Psoas muscle (tissue), 8 donors: ENCODE results near the gene OR6B1. TPM values are rescaled to one million over a fixed set of nuclear protein-coding genes. Genes with fewer than 3 reads are reported as not detected.

Experiments
- ATAC-seq, 4 donors: fragments of 200-7000 bp; cut with Tn5 transposase; one replicate each; pipeline ENCODE4 v1.9.1; 2020; ENCODE audit warnings: moderate library complexity in 3 of 4, mild to moderate bottlenecking in 2 of 4
- DNase-seq, 2 donors: peaks; one replicate each; pipeline ENCODE4 v3.0.0-alpha.2; 2020
- H3K27ac ChIP-seq: fragments of 200-600 bp; one replicate; pipeline ENCODE4 v1.8.0; 2022
- H3K27me3 ChIP-seq, 3 donors: fragments of 200-600 bp in 1 of 3; one replicate each; pipeline versions ENCODE4 v1.6.1 to v1.8.0; 2013 to 2022; ENCODE audit warnings: low read length in 2 of 3, mild to moderate bottlenecking in 2 of 3, moderate library complexity in 1 of 3; ENCODE audit not compliant: insufficient read depth in 3 of 3
- H3K36me3 ChIP-seq, 2 donors: fragments of 200-600 bp in 1 of 2; one replicate each; pipeline versions ENCODE4 v1.6.1 to v1.8.0; 2013 to 2022; ENCODE audit warnings: low read depth in 1 of 2, mild to moderate bottlenecking in 1 of 2, moderate library complexity in 1 of 2; ENCODE audit not compliant: insufficient read depth in 1 of 2
- H3K4me1 ChIP-seq: fragments of 200-600 bp; one replicate; pipeline ENCODE4 v1.8.0; 2022
- H3K4me3 ChIP-seq: fragments of 200-600 bp; one replicate; pipeline ENCODE4 v1.8.0; 2022; ENCODE audit warnings: mild to moderate bottlenecking
- H3K9me3 ChIP-seq: fragments of 200-600 bp; one replicate; pipeline ENCODE4 v1.8.0; 2022
- CTCF ChIP-seq: fragments of 200-600 bp; IDR thresholded peaks from one replicate; pipeline ENCODE4 v1.8.0; 2022; ENCODE audit warnings: antibody characterized with exemption
- WGBS, 3 donors: extraction: QIAGEN DNeasy Blood & Tissue Kit; methylation state at CpG; one replicate each; pipeline versions ENCODE4 v1.1.6 to v1.1.7; 2013; 5-methylcytosine and 5-hydroxymethylcytosine counted together
- intact Hi-C, 2 donors: fragments of 100-400 bp; cut with DNase I; formaldehyde crosslinking; loops; one replicate each; pipeline versions ENCODE4 v1.11.0 to v1.14.2; 2022
- polyA plus RNA-seq, 3 donors: library from polyadenylated mRNA; stranded (reverse); fragments of 200-250 nt; gene quantifications; one replicate each; pipeline ENCODE4 v1.2.3, GENCODE V29; 2013
- total RNA-seq, 4 donors: library from RNA; stranded (reverse); fragmentation: NEBNext Ultra II Directional in 2 of 4; extraction: Animal tissue kit (Norgen Biotek cat#: 25700) in 2 of 4; gene quantifications; one replicate each; pipeline versions ENCODE4 v1.2.1 to v1.2.4, GENCODE V29; 2021 to 2023
- donor health status: healthy with polysubstance abuse.
- donor health status: DM: no; HTN: no; CAD: no; lungs with moderate emphysema.
- donor health status: Bipolar disorder and iron deficiency.
- donor health status: healthy.
- donor health status: DM: yes; HTN: yes; CAD: no.
- donor health status: DM: no; HTN: no; CAD: no.
- donor health status: DM: no; HTN: no; CAD: no.
- donor health status: DM: yes; HTN: yes; CAD: no.

OR6B1 gene
- total and polyA plus RNA-seq, 7 donors: not detected

DNA sequence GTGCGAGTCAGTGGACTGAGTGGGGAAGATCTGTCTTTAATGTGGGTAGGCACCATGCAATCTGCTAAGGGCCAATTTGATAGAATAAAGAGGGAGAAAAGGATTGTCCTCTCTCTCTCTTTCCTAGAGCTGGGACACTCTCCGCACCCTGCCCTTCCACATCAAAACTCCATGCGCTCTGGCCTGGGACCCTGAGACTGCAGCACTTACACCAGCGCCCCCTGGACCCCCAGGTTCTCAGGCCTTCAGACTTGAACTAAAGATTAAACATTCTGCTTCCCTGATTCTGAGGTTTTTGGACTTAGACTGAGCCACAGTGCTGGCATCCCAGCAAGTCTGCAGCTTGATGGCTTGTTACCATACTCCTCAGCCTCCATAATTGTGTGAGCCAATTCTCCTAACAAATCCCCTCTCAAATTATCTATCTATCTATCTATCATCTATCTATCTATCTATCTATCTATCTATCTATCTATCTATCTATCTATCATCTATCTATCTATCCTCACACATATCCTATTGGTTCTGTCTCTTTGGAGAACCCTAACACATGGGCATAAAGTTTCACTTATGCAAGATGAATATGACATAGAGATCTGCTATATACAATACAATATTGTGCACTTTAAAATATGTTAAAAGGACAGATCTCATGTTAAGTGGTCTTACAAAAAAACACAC is 26.2 kb downstream of the OR6B1 start:
- H3K9me3 ChIP-seq: no peaks in the 10 kb centered on the region
- no peaks in the 10 kb centered on the region for H3K27me3 ChIP-seq
- intact Hi-C loops: no loop called here
- no peak for TF ChIP-seq CTCF
- 52 to 58% (median 54%) methylated on average over 3 to 4 of the region's 4 CpGs for WGBS, 3 donors
- no peaks in the 10 kb centered on the region for H3K4me1 ChIP-seq
- H3K27ac ChIP-seq: no peak overlapping the region
- no peaks in the 10 kb centered on the region for H3K36me3 ChIP-seq
- ATAC-seq (no peak), DNase-seq (no peak)
- no peak overlapping the region for H3K4me3 ChIP-seq

- DNase-seq (no peak), ATAC-seq (no peak)
- intact Hi-C loops: no loop called here
- Histone ChIP-seq H3K27ac (no peak overlapping the region), H3K4me1 (no peaks in the 10 kb centered on the region), H3K27me3 (no peaks in the 10 kb centered on the region), H3K4me3 (no peak overlapping the region), H3K36me3 (no peaks in the 10 kb centered on the region), H3K9me3 (no peaks in the 10 kb centered on the region)
- TF ChIP-seq CTCF: peak; percentile 48
- 6 to 12% (median 6%) methylated on average over 3 of the region's 3 CpGs for WGBS, 3 donors
These were observed 26.9 kb downstream of the OR6B1 start for GRCh38 chr7:144027070-144027469.

DNA sequence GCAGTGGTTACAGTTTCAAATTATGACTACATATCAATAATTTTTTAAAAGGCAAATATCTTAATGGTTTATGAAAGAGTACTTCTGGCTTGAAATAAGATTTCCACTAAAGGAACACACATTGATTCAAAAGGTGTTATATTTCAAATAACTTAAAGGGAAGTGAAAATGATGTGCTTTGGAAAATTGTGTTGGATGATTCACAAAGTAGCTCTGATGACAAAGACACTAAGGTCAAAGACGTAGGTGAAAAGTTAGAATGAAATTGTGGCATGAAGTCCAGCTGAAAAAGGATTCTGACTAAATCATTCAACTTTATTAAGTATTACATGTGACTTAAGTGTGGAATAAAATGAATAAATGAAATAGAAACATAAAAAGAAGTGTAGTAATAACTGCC is 27.9 kb downstream of the OR6B1 start:
- H3K36me3 ChIP-seq: no peaks in the 10 kb centered on the region
- DNase-seq (no peak), ATAC-seq (no peak)
- intact Hi-C loops: no loop called here
- no peak overlapping the region for H3K27ac ChIP-seq
- H3K27me3 ChIP-seq: no peaks in the 10 kb centered on the region
- no peaks in the 10 kb centered on the region for H3K9me3 ChIP-seq
- no peak overlapping the region for H3K4me3 ChIP-seq
- 48 to 68% (median 68%) methylated on average over 1 of the region's 1 CpG for WGBS, 3 donors
- H3K4me1 ChIP-seq: no peaks in the 10 kb centered on the region
- TF ChIP-seq CTCF: no peak

DNA sequence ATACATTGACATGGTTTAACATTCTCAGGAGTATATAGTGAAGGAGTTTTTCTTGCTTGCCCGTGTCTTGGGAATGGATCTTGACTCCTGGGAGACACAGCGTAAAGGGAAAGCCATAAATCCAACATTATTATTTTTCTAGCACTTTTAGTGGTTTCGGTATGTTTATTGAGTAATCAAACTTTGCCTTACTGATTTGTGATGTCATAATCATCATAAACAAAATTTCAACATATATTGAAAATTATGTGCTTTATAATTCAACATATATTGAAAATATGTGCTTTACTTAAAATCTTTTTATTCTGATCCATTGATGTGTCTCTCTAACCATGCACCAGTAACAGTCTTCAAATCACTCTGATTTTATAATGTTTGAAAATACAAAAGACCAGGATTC is 28.4 kb downstream of the OR6B1 start:
- DNase-seq: no peak
- TF ChIP-seq CTCF: no peak
- 82 to 92% (median 86%) methylated on average over 3 of the region's 3 CpGs for WGBS, 3 donors
- Histone ChIP-seq H3K4me1 (no peaks in the 10 kb centered on the region), H3K36me3 (no peaks in the 10 kb centered on the region), H3K27ac (no peak overlapping the region), H3K27me3 (no peaks in the 10 kb centered on the region), H3K4me3 (no peak overlapping the region), H3K9me3 (no peaks in the 10 kb centered on the region)
- no peak for ATAC-seq
- intact Hi-C loops: no loop called here

DNA sequence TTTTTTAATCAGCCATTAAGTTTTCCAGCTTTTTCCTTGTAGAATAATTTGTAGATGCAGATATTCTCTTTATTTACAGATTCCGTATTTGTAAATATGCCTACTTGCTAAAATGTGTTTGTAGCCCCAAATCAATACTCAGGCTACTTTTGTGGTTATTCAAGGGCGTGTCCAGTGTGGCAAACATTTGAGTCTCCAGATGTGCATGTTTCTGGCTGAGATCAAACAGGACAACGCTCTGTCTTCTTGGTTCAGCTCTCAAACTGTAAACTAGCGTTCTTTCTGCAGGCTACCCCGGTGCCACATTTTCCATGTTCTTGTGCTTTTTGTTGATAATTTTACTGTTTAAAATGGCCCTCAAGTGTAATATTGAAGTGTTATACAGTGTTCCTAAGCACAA is 32.4 kb downstream of the OR6B1 start:
- WGBS, 3 donors: 68 to 87% (median 75%) methylated on average over 5 of the region's 5 CpGs
- Histone ChIP-seq H3K36me3 (no peaks in the 10 kb centered on the region), H3K4me1 (no peaks in the 10 kb centered on the region), H3K4me3 (no peak overlapping the region), H3K27me3 (no peaks in the 10 kb centered on the region), H3K9me3 (no peaks in the 10 kb centered on the region), H3K27ac (no peak overlapping the region)
- intact Hi-C loops: loop anchor here in 1 of 2 donors (10.0 kb wide), 1 partner anchor 102 kb away; no protein-coding TSS in a partner anchor
- DNase-seq: no peak
- TF ChIP-seq CTCF: no peak
- ATAC-seq: no peak
